ENCODE measurements around the gene PRKN.
"Not testable (repeated sequence)": the region's sequence is repeated elsewhere in the genome, so short reads cannot be mapped to it uniquely, and the experiment has no call there.

The PRKN gene

GRCh38 chr6:162612613-162613012 lies 115.0 kb downstream of the PRKN start:
- no peak for DNase-seq

GRCh38 chr6:162610351-162610750 lies 117.2 kb downstream of the PRKN start:
- DNase-seq, result no peak

GRCh38 chr6:162605881-162606280 lies 121.7 kb downstream of the PRKN start:
- DNase-seq, result no peak

GRCh38 chr6:162603231-162604015 lies 124.1 kb downstream of the PRKN start:
- no peak for DNase-seq

GRCh38 chr6:162602759-162603158 lies 124.8 kb downstream of the PRKN start:
- DNase-seq, result no peak

GRCh38 chr6:162596676-162597075 lies 130.9 kb downstream of the PRKN start:
- DNase-seq, result no peak

- no peak for DNase-seq
These were observed 136.0 kb downstream of the PRKN start for GRCh38 chr6:162591517-162591916.

GRCh38 chr6:162581988-162582780 lies 145.4 kb downstream of the PRKN start:
- DNase-seq, result no peak

GRCh38 chr6:162580619-162581018 lies 146.9 kb downstream of the PRKN start:
- DNase-seq, result no peak

- no peak for DNase-seq
These were observed 151.6 kb downstream of the PRKN start for GRCh38 chr6:162576016-162576415.

- DNase-seq, result no peak
These were observed 155.3 kb downstream of the PRKN start for GRCh38 chr6:162572240-162572639.

GRCh38 chr6:162568266-162568665 lies 159.3 kb downstream of the PRKN start:
- DNase-seq, result no peak

- DNase-seq, result no peak
These were observed 165.5 kb downstream of the PRKN start for GRCh38 chr6:162562041-162562440.

GRCh38 chr6:162560891-162561290 lies 166.7 kb downstream of the PRKN start:
- no peak for DNase-seq

GRCh38 chr6:162554531-162554930 lies 173.0 kb downstream of the PRKN start:
- no peak for DNase-seq

- DNase-seq, result no peak
These were observed 180.7 kb downstream of the PRKN start for GRCh38 chr6:162546905-162547304.

- DNase-seq, result no peak
These were observed 184.3 kb downstream of the PRKN start for GRCh38 chr6:162543221-162543620.

- DNase-seq, result no peak
These were observed 186.5 kb downstream of the PRKN start for GRCh38 chr6:162541019-162541601.

GRCh38 chr6:162539321-162539720 lies 188.2 kb downstream of the PRKN start:
- no peak for DNase-seq

- peak; percentile 49 for DNase-seq
These were observed 188.9 kb downstream of the PRKN start for GRCh38 chr6:162538643-162539064.

- no peak for DNase-seq
These were observed 194.6 kb downstream of the PRKN start for GRCh38 chr6:162533009-162533400.

GRCh38 chr6:162532283-162533008 lies 195.1 kb downstream of the PRKN start:
- DNase-seq, result no peak

GRCh38 chr6:162531391-162531790 lies 196.2 kb downstream of the PRKN start:
- not testable (repeated sequence) for DNase-seq
